Activated CD8-positive, alpha-beta memory T cell treated with anti-CD3 and anti-CD28 coated beads for 4 hours (primary cell): ENCODE data around the gene DAPK1.

Experiments used
- DNase-seq, 2 donors: peaks; one replicate each; pipeline ENCODE4 v3.0.0-alpha.2; 2020; ENCODE audit warnings: low read depth in 2 of 2

DAPK1 gene

DNA sequence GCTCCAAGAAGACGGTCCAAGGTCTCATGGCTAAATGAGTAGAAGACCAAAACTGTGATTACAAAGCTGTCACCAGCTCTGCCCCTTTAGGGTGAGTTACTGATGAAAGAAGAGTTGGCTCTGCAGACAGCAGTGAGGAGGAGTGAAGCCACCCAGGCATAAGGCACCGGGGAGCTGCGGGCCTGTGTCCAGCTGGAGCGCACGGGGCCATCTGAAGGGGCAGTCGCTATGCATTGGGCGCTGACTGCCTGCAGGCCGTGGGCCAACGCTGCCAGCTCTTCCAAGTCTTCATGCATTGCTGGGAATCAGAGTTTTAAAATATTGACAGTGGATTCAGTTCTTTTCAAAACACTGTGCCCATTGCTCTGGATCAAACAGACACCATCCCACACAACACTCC is 70.3 kb downstream of the DAPK1 start:
- no peak for DNase-seq

DNA sequence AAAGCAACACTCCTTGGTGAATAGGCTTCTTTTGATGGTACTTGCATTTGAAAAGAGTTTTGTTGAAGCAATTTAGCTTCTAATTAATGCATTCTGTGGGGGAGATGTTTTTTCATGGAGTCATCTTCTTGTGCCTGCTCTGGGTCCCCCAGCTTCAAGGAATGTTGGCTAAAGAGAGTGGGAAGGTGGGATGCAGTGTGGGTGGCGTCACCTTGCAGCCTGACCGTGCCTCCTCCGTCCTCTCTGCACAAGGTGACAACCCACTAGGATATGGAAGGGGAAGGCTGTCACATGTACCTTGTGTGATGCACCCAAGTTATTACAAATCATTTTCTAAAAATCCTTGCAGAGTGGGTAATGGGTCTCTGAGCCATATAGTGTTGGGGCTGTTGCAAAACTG is 70.7 kb downstream of the DAPK1 start:
- no peak for DNase-seq

DNA sequence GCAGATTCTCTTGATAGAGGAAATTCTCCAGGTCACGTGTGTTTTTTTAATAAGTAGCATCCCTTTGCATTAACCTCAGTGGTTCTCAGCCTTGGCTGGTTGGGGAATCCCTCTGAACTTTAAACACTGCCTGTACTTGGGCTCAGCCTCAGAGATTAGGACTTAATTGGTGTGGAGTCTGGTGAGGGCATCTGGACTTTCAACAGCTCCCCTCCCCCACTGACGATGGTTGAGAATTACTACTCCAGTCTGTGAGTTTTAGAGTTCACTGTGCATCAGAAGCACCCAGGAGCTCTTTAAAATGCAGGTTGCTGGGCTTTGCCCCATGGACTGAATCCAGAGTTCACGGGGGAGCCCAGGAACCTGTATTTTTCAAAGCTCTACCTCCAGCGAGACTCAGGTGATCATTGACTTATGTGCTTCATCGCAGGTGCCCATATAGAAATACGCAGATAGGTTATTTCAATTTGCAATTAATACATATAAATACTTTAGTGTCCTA is 71.4 kb downstream of the DAPK1 start:
- no peak for DNase-seq

DNA sequence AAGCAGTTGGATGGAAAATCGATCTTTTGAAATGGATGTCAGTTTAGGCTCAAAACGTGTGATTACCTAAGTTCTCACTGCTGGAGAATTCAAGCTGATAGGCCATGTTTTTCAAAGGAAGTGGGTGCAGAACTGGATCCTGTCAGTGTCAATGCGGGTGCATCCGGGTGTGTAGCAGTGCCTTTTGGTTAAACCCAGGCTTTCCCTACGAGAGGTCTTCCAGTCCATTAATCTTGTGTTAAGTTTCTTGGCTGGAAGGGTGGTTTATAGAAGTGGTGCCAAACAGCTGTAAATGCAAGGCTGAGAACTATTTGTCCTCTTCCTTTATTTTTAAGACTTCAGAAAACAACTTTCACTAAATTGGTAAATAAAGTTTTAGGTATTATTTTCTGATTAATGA is 71.9 kb downstream of the DAPK1 start:
- no peak for DNase-seq

DNA sequence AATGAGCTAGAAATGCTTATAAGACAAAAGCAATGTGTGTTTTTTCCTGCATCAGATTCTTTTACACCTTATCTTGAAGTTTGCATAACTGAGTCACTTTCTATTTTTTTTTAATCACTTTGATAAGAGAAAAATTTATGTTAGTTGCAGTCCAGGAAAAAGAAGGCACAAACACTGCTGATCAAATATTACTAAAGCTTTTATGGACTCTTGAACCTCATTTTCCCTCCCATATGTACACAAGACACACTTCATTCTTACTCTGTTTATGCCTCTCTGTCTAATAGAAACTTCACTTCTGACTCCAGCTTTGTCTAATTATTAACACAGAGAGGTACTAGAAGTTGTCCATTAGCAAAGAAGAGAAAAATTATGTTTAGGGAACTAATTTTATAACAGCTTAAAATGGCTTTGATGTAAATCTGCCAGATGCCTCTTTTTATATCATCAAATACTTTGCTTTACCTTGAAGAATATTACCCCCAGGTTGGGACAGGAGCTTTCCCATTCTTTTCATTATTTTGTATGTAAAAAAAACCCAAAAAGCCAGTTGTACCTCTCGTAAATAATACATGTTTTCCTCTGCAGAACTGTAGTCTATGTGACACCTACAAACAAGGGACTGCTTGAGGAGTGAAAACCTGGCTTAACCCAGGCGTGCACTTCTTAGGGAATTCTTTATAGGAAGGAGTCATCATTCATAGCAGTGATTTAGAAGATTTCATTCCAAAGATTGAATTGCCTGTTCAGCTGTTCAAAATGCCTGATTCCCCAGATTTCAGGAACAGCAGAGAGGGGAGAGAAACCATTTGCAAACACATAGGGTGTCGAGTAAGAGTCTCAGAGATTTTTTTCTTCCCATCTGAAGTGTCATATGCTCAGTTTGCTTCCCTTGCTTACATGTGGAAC is 72.6 kb downstream of the DAPK1 start:
- no peak for DNase-seq

DNA sequence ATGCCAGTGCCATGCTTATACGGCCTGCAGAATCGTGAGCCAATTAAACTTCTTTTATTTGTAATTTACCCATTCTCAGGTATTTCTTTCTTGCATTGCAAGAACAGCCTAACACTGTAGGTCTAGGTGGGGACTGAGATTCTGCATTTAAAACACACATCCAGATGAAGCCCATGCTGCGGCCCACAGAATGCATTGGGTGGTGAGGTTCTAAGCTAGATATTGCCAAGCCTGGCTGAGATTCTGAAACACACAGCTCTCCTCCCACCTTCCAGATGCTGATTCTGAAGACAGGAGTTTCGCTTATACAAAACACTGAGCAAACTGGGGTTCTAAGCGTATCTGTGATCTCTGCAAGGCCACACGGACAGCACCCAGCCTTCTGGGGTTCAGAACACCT is 75.1 kb downstream of the DAPK1 start:
- no peak for DNase-seq

DNA sequence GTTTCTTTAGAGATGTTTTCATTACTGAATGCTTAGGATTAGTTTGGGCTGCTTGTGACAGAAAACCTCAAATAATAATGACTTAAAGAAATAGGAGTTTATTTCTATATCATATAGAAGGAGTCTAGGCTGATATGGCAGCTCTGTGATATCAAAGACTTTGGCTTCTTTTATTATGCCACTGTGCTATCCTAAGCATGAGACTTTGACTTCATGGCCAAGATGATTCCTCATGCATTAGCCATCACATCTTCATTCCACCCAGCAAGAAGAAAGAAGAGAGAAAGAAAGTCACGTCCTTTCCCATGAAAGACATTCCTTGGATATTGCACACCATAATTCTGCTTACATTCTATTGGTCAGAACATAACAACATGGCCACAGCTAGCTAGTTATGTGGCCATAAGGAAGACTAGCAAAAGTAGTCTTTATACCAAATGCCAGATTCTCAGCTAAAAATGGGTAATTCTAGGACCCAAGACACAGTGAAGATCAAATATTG is 76.2 kb downstream of the DAPK1 start:
- no peak for DNase-seq

DNA sequence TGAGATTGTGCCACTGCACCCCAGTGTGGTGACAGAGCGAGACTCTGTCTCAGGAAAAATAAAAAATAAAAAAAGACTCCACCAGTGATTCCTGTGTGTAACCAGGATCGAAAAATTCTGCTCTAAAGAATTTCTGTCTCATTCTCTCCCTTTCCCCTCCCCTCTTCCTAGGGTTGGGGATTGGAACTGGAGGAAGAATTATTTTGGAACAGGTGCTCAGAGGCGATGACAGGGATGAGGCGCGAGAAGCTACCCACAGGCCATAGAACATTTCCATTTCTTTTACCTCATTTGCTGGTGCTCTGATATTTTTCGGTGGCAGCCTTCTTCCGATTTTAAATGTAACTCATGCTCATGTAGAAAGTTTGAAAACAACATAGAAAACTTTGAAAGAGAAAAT is 80.1 kb downstream of the DAPK1 start:
- no peak for DNase-seq

DNA sequence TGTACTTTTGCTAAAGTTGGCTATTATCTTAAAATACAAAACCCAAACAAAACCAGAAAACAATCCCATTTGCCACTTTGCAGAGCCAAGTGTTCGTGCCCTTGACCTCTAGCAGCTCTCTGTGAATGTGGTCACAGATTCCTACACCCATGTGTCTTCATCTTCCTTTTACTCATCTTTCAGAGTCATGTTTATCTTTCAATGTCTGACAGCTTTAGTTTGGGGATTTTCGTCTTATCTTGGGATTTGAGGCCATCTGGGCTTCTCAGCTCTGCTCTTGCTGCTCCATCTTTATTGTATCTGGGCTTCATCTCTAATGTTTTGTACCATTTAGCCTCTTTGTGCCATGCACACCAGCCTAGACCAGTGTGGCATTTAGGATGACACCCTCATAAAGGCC is 81.0 kb downstream of the DAPK1 start:
- DNase-seq = no peak

DNA sequence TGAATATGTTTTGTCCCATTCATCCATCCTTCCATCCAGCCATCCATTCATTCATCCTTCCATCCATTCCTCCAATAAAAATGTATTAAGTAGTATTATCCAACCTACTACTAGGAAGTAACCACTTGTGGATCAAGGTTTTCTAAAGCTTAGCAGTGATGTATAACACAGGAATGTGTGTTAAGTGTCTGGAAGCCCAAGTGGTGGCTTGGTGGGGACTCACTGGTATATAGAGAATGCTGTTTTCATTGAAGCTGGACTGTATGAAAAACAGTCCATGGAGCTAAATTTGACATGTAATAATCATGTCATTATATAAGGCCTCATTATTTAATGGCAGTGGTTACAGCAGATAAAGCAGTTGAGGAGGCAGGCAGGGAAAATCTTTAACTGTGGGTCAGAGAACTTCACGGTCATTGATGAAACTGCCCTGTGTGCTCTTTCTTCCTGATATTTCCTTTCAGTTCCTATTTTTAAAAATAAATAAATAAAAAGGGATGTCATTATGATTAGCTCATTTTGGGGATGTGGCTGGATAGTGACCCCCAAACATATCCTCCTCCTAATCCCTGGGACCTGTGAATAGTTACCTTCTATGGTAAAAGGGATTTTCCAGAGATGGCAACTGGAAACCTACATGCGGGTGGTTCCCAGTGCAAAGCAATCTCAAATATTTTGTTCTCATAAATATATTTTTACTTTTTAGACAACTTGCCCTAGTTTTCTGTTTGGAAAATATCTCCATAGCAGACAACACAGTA is 82.3 kb downstream of the DAPK1 start:
- DNase-seq = no peak

DNA sequence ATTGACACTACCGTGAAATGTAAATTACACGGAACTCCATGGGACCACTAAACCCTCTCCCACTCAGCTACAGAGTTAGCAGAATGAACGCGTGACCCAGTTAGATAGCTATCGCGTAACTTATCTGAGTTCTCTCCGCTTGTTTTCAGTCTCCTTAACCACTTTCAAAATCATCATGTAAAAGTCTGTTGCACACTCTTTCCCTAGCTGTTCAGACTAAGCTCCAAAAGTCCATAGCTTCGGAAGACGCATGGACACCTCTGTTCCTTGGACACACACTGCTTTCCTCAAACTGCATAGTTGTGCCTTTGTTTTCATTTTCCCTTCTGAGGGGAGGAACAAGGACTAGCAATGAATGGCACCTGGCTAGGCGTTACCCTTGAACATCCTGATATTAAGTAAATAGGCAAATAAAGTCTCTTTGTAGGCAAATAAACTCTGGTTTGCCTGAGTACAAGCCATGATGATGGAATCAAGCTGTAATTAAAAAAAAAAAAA is 83.3 kb downstream of the DAPK1 start:
- no peak for DNase-seq

DNA sequence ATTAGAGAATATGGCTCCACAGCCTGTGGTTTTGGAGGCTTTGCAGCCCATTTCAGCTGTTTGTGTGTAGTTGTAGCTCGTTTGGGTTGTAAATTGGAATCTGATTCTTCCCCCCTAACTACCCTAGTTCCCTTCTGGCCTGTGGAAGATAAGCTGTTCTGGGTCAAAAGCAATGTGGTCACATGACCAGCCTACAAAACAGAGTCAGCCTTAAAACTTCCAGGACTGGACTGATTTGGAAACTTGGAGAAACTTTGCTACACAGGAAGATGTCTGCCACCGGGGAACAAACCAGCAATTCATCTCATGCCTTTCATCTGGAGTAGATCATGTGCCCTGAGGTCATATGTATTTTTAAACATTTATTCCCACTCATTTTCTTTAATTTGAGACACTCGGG is 83.8 kb downstream of the DAPK1 start:
- no peak for DNase-seq

DNA sequence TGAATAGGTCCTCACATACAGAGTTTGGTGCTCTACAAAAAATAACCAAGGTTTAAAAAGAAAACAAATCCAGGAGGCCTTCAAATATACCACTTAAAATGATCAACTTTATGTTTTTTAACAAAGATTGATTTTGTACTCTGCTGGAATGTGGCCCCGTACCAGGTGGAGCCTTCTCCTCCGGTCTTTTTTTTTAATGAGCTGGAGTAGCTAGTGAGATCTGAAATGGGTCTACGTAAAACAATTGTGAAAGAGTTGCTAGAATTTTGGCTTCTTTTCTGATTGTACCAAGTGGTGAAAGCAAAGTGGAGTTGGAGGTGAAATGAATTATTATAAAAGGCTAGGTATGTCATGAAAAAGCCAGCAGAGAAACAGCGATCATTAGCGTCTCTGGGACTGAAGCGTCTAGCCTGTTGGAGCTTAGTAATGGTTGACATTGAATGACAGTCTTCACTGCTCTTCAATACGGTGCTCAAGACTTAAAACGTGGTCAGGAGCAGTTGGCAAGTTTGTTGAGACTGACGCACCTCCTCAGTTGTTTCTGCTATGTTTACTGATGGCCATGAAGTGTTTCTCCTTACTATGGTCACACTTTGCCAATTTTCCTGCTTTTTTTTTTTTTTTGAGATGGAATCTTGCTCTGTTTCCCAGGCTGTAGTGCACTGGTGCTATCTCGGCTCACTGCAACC is 84.4 kb downstream of the DAPK1 start:
- no peak for DNase-seq

DNA sequence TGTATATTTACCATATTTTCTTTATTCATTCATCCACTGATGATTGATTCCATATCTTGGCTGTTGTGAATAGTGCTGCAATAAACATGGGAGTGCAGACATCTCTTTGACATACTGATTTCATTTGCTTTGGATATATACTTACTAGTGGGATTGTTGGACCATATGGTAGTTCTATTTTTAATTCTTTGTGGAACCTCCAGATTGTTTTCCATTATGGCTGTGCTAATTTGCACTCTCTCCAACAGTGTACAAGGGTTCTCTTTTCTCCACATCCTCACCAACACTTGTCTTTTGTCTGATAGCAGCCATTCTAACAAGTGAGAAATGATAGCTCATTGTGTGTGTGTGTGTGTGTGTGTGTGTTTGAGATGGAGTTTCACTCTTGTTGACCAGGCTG is 86.7 kb downstream of the DAPK1 start:
- no peak for DNase-seq

DNA sequence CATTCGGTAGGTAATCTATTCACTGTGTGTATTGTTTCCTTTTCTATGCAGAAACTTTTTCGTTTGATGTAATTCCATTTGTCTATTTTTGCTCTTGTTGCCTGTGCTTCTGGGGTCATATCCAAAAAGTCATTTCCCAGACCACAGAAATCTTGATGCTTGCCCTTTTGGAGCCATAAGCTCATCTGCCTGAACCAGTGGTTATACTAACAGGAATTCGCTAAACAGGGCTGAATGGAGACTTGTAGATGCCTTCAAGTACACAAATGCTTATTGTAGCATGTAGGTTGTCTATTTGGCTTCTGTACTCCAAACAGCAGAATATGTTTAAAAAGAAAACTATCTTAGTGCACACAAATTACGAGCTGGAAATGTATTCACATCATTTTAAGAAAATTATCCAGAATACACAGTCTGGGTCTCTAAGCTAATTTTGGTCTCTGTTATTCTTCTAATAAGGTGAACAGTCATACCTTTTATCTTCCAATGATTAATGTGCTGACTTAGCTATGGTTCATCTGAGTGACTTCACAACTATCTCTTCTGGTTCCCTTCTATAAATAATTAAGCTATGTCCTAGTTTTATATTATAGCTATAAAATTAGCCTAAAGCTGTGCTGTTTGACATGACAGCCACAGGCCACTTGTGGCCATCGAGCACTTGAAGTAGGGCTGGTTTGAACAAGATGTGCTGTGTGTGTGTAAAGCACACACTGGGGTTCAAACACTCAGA is 87.6 kb downstream of the DAPK1 start:
- no peak for DNase-seq

DNA sequence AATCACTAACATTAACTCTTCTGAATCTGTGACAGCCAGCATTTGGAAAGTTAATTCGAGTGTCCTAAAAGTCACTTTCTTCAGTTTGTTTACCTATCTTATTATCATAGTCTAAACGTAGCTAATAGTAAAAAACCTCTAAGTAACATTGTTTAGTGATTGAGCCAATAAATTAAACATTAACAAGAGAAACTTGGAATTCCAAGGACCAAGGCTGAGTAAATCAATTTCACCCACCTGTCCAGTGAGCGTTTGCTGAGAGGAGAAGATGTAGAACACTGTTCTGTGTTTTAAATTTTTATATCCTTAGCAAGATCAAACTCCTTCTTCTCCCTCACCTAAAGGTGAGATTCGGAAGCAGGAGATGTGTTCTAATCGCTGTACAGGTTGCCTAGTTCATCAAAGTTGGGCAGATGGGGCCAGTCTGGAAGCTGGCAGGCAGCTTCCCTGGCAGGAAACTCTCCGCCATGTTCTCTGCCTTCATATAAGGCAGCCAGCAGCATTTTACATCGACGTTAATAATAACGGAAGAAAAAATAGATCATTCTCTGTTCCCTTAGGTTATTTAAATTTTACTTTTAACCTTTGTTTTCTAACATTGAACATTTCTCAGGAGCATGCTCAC is 89.2 kb downstream of the DAPK1 start:
- no peak for DNase-seq

DNA sequence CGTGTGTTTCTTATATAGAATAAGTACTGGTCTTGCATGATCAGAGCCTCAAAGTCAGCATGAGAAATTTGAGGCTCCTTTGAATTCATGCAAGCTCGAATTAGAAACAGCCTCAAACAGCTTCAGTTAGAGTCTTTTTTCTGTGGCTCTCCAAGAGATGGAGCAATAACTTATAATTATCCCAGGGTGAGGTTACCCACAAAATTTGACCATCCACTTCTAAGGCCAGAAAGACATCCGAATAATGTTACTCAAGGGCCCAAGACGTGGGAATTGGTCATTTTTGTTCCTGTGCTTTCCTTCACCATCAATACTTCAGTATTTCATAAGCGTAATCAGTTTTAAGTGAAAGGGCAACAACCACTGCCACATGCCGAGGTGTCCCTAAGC is 89.7 kb downstream of the DAPK1 start:
- DNase-seq = no peak

DNA sequence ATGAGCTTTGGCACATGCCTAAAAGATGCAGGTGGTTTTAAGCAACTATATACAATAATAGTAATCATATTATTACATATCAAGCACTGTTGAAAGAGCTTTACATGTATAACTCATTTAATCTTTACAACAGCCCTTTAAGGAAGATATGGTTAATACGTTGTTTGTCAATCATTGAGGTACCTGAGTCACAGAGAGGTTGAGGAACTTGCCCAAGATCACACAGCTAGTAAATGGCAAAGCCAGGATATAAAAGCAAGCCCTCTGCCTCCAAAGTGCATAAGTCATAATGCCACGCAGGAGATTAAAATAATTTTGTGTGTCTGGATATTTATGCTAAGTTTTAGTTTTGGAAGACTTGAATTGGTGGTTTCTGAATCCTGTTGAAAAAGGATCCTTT is 90.2 kb downstream of the DAPK1 start:
- DNase-seq = no peak

DNA sequence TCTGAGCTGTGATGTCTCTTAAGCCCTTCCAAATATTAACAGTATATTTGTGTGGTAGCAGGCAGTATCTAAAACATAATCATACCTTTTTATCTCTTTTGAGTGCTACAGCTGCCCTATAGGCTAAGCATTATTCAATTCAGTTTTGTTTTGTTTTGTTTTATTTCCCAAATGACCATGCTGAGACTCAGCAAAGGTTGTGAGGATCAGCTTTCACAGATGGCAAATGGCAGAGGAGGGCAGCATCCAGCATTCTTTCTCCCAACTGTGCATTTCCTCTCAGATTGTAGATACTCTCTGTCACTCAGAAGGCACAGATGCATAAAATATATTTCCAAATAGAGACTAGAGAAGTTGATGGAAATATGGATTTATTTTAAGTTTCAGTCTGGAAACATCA is 90.7 kb downstream of the DAPK1 start:
- DNase-seq = no peak

DNA sequence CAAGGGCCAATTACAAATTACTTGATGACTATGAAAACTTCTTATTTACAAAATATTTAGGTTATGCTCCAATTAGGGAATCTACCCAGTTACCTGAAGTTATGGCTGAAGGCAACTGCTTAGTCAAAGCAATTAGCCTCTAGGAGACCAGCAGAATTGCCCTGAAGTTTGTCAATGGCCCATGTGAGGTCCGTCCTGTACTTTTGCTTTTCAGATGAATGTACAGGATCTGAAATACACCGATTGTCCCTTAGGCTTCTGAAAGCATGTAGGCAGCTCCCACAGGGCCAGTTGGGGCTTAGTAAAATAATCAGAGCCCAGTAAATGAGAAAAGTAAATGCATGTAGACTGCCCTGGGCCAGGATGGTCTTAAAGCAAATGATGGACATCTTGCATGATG is 93.3 kb downstream of the DAPK1 start:
- DNase-seq = no peak
